K562 (cell line): Measurements from ENCODE around the gene EBNA1BP2. TPM values are rescaled to one million over a fixed set of nuclear protein-coding genes. Genes with fewer than 3 reads are reported as not detected.

Source experiments
- ATAC-seq: fragments of 200-7000 bp; cut with Tn5 transposase; 3 replicates; pipeline ENCODE4 v1.9.1; 2020; ENCODE audit warnings: moderate library complexity
- BruUV-seq: library from RNA; stranded (reverse); fragments of 400-500 nt; replicated peaks from 2 replicates; lab custom pipeline; 2021; lab: Mats Ljungman, UMichigan
- CTCF ChIA-PET: fragments of 300-600 bp; formaldehyde crosslinking; extraction: SDS; loops from one replicate; lab custom pipeline; 2021; ENCODE audit warnings: low intra/inter-chr PET ratio; lab: Yijun Ruan, JAX
- POLR2A ChIA-PET: fragments of 300-600, 350-650 bp; sonication (Branson Sonifier 250); formaldehyde crosslinking; extraction: SDS; loops from one replicate; lab custom pipeline; 2021; ENCODE audit warnings: antibody characterized with exemption, inconsistent platforms; lab: Yijun Ruan, JAX
- DNase-seq, 4 experiments: peaks; one replicate each; pipeline versions ENCODE4 v3.0.0 to v3.0.0-alpha.2; 2011 to 2018; ENCODE audit warnings: low spot score in 3 of 4, mixed read lengths in 3 of 4; ENCODE audit errors: extremely low read depth in 1 of 4
- FAIRE-seq: peaks from 2 replicates; lab custom pipeline; 2011; peaks lifted over from hg19 to GRCh38; lab: Jason Lieb, UNC
- H2AFZ ChIP-seq: 2 replicates; pipeline ENCODE4 v1.6.0; 2011; ENCODE audit warnings: low read depth, low read length, control low read depth, inconsistent platforms
- H3K27ac ChIP-seq: fragments of 200-600 bp; 3 replicates; pipeline ENCODE4 v1.8.0; 2011; ENCODE audit warnings: low read depth, mild to moderate bottlenecking, control low read depth, inconsistent platforms, low read length, moderate library complexity, mixed read lengths; ENCODE audit errors: extremely low read depth
- H3K27me3 ChIP-seq, 2 experiments: fragments of 300-600 bp in 1 of 2; 2 replicates in 1 of 2; 3 replicates in 1 of 2; pipeline versions ENCODE4 v1.6.0 to v1.8.0; 2011; ENCODE audit warnings: inconsistent platforms in 2 of 2, low read length in 2 of 2, mild to moderate bottlenecking in 1 of 2, mixed read lengths in 1 of 2, moderate library complexity in 1 of 2; ENCODE audit not compliant: control insufficient read depth in 2 of 2, insufficient read depth in 2 of 2
- H3K36me3 ChIP-seq: fragments of 300-600 bp; 3 replicates; pipeline ENCODE4 v1.8.0; 2011; ENCODE audit warnings: mild to moderate bottlenecking, low read length, inconsistent platforms; ENCODE audit not compliant: control insufficient read depth, insufficient read depth
- H3K4me1 ChIP-seq, 2 experiments: fragments of 200-600 bp in 1 of 2; replicated peaks in 1 of 2; 2 replicates in 1 of 2; 3 replicates in 1 of 2; pipeline versions ENCODE4 v1.5.1 to v1.8.0; 2011; ENCODE audit warnings: inconsistent platforms in 2 of 2, low read length in 2 of 2, mild to moderate bottlenecking in 1 of 2, mixed read lengths in 1 of 2, moderate library complexity in 1 of 2; ENCODE audit not compliant: control insufficient read depth in 2 of 2, insufficient read depth in 2 of 2
- H3K4me2 ChIP-seq: 2 replicates; pipeline ENCODE4 v1.6.1; 2011; ENCODE audit warnings: low read length, control low read depth, inconsistent platforms, mixed read lengths; ENCODE audit not compliant: insufficient read depth
- H3K4me3 ChIP-seq: fragments of 200-600 bp; sonication (generic), shearing (Covaris generic); 2 replicates; pipeline ENCODE4 v1.5.1; 2016; ENCODE audit warnings: control low read depth, inconsistent platforms
- H3K79me2 ChIP-seq: fragments of 200-600 bp; 3 replicates; pipeline ENCODE4 v1.8.0; 2011; ENCODE audit warnings: low read length, inconsistent platforms; ENCODE audit not compliant: control insufficient read depth, insufficient read depth
- H3K9ac ChIP-seq, 2 experiments: 2 replicates each; pipeline versions ENCODE4 v1.6.0 to v1.6.1; 2011; ENCODE audit warnings: low read depth in 2 of 2, low read length in 2 of 2, control low read depth in 1 of 2, inconsistent platforms in 1 of 2, mild to moderate bottlenecking in 1 of 2, mixed read lengths in 1 of 2; ENCODE audit not compliant: insufficient read depth in 1 of 2
- H3K9me1 ChIP-seq: one replicate; pipeline ENCODE4 v1.6.0; 2011; ENCODE audit warnings: inconsistent platforms, mild to moderate bottlenecking, low read length, moderate library complexity; ENCODE audit not compliant: control insufficient read depth, insufficient read depth
- H3K9me3 ChIP-seq: replicated peaks from 2 replicates; pipeline ENCODE4 v1.5.1; 2011; ENCODE audit warnings: low read depth, low read length, inconsistent platforms; ENCODE audit not compliant: control insufficient read depth, insufficient read depth
- H4K20me1 ChIP-seq: replicated peaks from 2 replicates; pipeline ENCODE4 v1.6.1; 2011; ENCODE audit warnings: low read length, inconsistent platforms, mixed read lengths; ENCODE audit not compliant: control insufficient read depth, insufficient read depth
- BCOR ChIP-seq: fragments of 450-650 bp; IDR thresholded peaks from 2 replicates; pipeline ENCODE4 v1.6.1; 2016
- CREBBP ChIP-seq: IDR thresholded peaks from one replicate; pipeline ENCODE4 v1.6.1; 2012; ENCODE audit warnings: low read depth, mild to moderate bottlenecking, control low read depth, inconsistent platforms, low read length
- HNRNPL ChIP-seq: fragments of 200-400 bp; formaldehyde crosslinking; IDR thresholded peaks from 2 replicates; pipeline ENCODE4 v1.6.1; 2017; ENCODE audit warnings: low read depth, mild to moderate bottlenecking, low read length
- IRF9 ChIP-seq: fragments of 450-650 bp; IDR thresholded peaks from 2 replicates; pipeline ENCODE4 v1.6.1; 2016; ENCODE audit warnings: missing biosample characterization, missing genetic modification characterization
- KLF6 ChIP-seq: fragments of 250-450 bp; sonication (Bioruptor Pico); IDR thresholded peaks from 2 replicates; pipeline ENCODE4 v1.4.0; 2020; ENCODE audit warnings: mild to moderate bottlenecking, moderate library complexity, borderline replicate concordance
- LEF1 ChIP-seq: fragments of 450-650 bp; IDR thresholded peaks from 2 replicates; pipeline ENCODE4 v1.6.1; 2016; ENCODE audit warnings: mild to moderate bottlenecking
- MAFF ChIP-seq: IDR thresholded peaks from 2 replicates; pipeline ENCODE4 v1.6.1; 2012; ENCODE audit warnings: low read length, improper control_type of control experiment
- PHF20 ChIP-seq: fragments of 450-650 bp; IDR thresholded peaks from 2 replicates; pipeline ENCODE4 v1.6.1; 2018; ENCODE audit not compliant: partially characterized antibody
- PKNOX1 ChIP-seq: fragments of 450-650 bp; IDR thresholded peaks from 2 replicates; pipeline ENCODE4 v1.6.1; 2016
- RBM25 ChIP-seq: fragments of 200-400 bp; formaldehyde crosslinking; IDR thresholded peaks from 2 replicates; pipeline ENCODE4 v1.6.1; 2018; ENCODE audit warnings: low read length, low read depth, moderate library complexity; ENCODE audit not compliant: severe bottlenecking
- SAP30 ChIP-seq: fragments of 200-600 bp; sonication (generic); IDR thresholded peaks from 2 replicates; pipeline ENCODE4 v1.6.1; 2012; ENCODE audit warnings: borderline replicate concordance, low read depth, mild to moderate bottlenecking, moderate library complexity, low read length, control low read depth, inconsistent platforms; ENCODE audit not compliant: insufficient read depth, poor library complexity, severe bottlenecking
- SIN3A ChIP-seq, 2 experiments: fragments of 150-350 bp in 1 of 2; IDR thresholded peaks; 2 replicates each; pipeline ENCODE4 v1.6.1; 2011 to 2016; ENCODE audit warnings: borderline replicate concordance in 2 of 2, low read depth in 2 of 2, low read length in 2 of 2, mild to moderate bottlenecking in 2 of 2, moderate library complexity in 2 of 2; ENCODE audit not compliant: control insufficient read depth in 1 of 2
- SMAD2 ChIP-seq: fragments of 150-350 bp; IDR thresholded peaks from 2 replicates; pipeline ENCODE4 v1.6.1; 2014; ENCODE audit warnings: low read depth, mild to moderate bottlenecking, low read length
- TEAD2 ChIP-seq: fragments of 450-650 bp; IDR thresholded peaks from 2 replicates; pipeline ENCODE4 v1.6.1; 2016; ENCODE audit warnings: missing genetic modification characterization, control low read depth, missing compliant biosample characterization
- THAP7 ChIP-seq: fragments of 250-450 bp; sonication (Bioruptor Pico); IDR thresholded peaks from 2 replicates; pipeline ENCODE4 v1.5.0; 2021
- TSHZ1 ChIP-seq: fragments of 250-450 bp; sonication (Bioruptor Pico); IDR thresholded peaks from 2 replicates; pipeline ENCODE4 v1.4.0; 2020; ENCODE audit warnings: mild to moderate bottlenecking, moderate library complexity
- ZNF324 ChIP-seq: fragments of 250-450 bp; sonication (Bioruptor Pico); IDR thresholded peaks from 2 replicates; pipeline ENCODE4 v1.4.0; 2020; ENCODE audit warnings: mild to moderate bottlenecking
- WGBS: fragments of 100-300 bp; shearing (Covaris generic); methylation state at CpG from one replicate; pipeline ENCODE4 v1.1.6; 2016; ENCODE audit warnings: low coverage, mixed read lengths; ENCODE audit not compliant: insufficient coverage; ENCODE audit errors: missing lambda C conversion rate; 5-methylcytosine and 5-hydroxymethylcytosine counted together
- in situ Hi-C: fragments of 300-500 bp; cut with MboI; formaldehyde crosslinking; loops from 4 replicates; pipeline ENCODE4 v1.15.0; 2018; ENCODE audit warnings: inconsistent platforms, mixed read lengths
- intact Hi-C: fragments of 100-400 bp; cut with micrococcal nuclease; formaldehyde crosslinking; loops from 2 replicates; pipeline ENCODE4 v1.14.2; 2022
- polyA plus RNA-seq, 8 experiments: library from polyadenylated mRNA; depleted of rRNA in 4 of 8; stranded (reverse) in 5 of 8; unstranded in 3 of 8; fragments of >200 nt; fragmentation: Nextera tagmentation in 2 of 8; fragmentation: Illumina TruSeq in 1 of 8; extraction: Ambion mirVana in 2 of 8; extraction: Trizol in 1 of 8; gene quantifications; 2 replicates each; pipeline versions ENCODE4 v1.2.1 to v1.2.3, GENCODE V29; 2011 to 2014; ENCODE audit warnings: inconsistent platforms in 1 of 8, missing spikeins in 1 of 8
- total RNA-seq, 7 experiments: library from RNA; depleted of rRNA in 6 of 7; stranded (reverse); fragments of >200 nt in 6 of 7; fragmentation: Illumina TruSeq in 2 of 7; extraction: Trizol in 2 of 7; gene quantifications; 2 replicates each; pipeline versions ENCODE4 v1.2.1 to v1.2.3, GENCODE V29; 2011 to 2021; ENCODE audit warnings: low replicate concordance in 1 of 7

The EBNA1BP2 gene
- total and polyA plus RNA-seq, 9 of the 15 experiments (the other 6 are each of a cell fraction or from before 2014, with no cell fraction given): 95.2 to 349 (median 249) TPM

- no peaks in the 10 kb centered on the region for H3K9me1 ChIP-seq
- H3K9ac ChIP-seq: no peak overlapping the region
- ATAC-seq (no peak), FAIRE-seq (no peak), DNase-seq (no peak)
- 0% methylated on average over 3 of the region's 3 CpGs for WGBS
- H3K36me3 ChIP-seq: no peaks in the 10 kb centered on the region
- H3K4me2 ChIP-seq: no peak overlapping the region
- H4K20me1 ChIP-seq: 0 out of 2 replicates have a peak, but pooled peaks cover 2% of the 10 kb centered on the region
- POLR2A ChIA-PET: interaction anchor here (0.8 kb wide), 1 partner anchor 40 kb away, joined by 3 read pairs; no protein-coding TSS in a partner anchor
- no peak overlapping the region for H3K27ac ChIP-seq
- H3K9me3 ChIP-seq: no peaks in the 10 kb centered on the region
- H3K79me2 ChIP-seq: no peaks in the 10 kb centered on the region
- H2AFZ ChIP-seq: no peak overlapping the region
- H3K27me3 ChIP-seq: peaks cover 19 to 38% of the 10 kb centered on the region in 2 experiments
- CTCF ChIA-PET: no interaction called here
- no peaks in the 10 kb centered on the region for H3K4me1 ChIP-seq
- in situ Hi-C loops: no loop called here
- no TSS peak for BruUV-seq
- no peak overlapping the region for H3K4me3 ChIP-seq
- intact Hi-C loops: no loop called here
- TF ChIP-seq PKNOX1: no peak
- no peak for TF ChIP-seq CREBBP
- TF ChIP-seq PHF20: no peak
- no peak for TF ChIP-seq THAP7 (CRISPR knock-in tag)
- TF ChIP-seq MAFF: no peak
- TF ChIP-seq BCOR: 0 out of 2 replicates have a peak, but pooled peaks have one; percentile 19
- TF ChIP-seq SIN3A (IDR thresholded peaks at IDR 0.05; ENCODE audit: borderline replicate concordance in 2 of 2, control insufficient read depth in 1 of 2, low read depth in 2 of 2, low read length in 2 of 2): no peak
- TF ChIP-seq TSHZ1 (CRISPR knock-in tag): no peak
- TF ChIP-seq HNRNPL: no peak
- TF ChIP-seq ZNF324 (CRISPR knock-in tag): no peak
- TF ChIP-seq LEF1: peak; percentile 63
- TF ChIP-seq KLF6 (CRISPR knock-in tag): no peak
- no peak for TF ChIP-seq SMAD2
- TF ChIP-seq IRF9 (tag): no peak
- TF ChIP-seq RBM25: peak; percentile 81
- TF ChIP-seq TEAD2 (tag): no peak
- TF ChIP-seq SAP30: no peak
These were observed 12.3 kb upstream of the EBNA1BP2 start for GRCh38 chr1:43184388-43184787.
